ENCODE results near the gene PPARA. TPM values are rescaled to one million over a fixed set of nuclear protein-coding genes. Genes with fewer than 3 reads are reported as not detected.
A peak's percentile ranks its signal among the peaks of the same experiment; 100 is the strongest.

PPARA gene
- total and polyA plus RNA-seq, 4 donors, result 11.9 to 18.6 (median 12.5) TPM

GRCh38 chr22:46142548-46143490, 7.5 kb upstream of the PPARA start:
- Histone ChIP-seq H3K4me3 (ENCODE audit: low read depth, low read length) (no peak overlapping the region), H3K27me3 (ENCODE audit: control insufficient read depth, insufficient read depth, low read length) (no peaks in the 10 kb centered on the region), H3K9me3 (ENCODE audit: control insufficient read depth, insufficient read depth, low read length) (no peaks in the 10 kb centered on the region), H3K27ac (ENCODE audit: low read depth, low read length) (no peak overlapping the region), H3K4me1 (ENCODE audit: control insufficient read depth, insufficient read depth, low read length) (peaks cover 12% of the 10 kb centered on the region), H3K36me3 (ENCODE audit: control insufficient read depth, insufficient read depth, low read length) (no peaks in the 10 kb centered on the region)
- no peak for DNase-seq (ENCODE audit: low read depth in 4 of 6, low spot score in 6 of 6)
- 79% methylated on average over 10 of the region's 14 CpGs for WGBS (ENCODE audit: insufficient coverage)

GRCh38 chr22:46143491-46144147, 6.7 kb upstream of the PPARA start:
- Histone ChIP-seq H3K9me3 (ENCODE audit: control insufficient read depth, insufficient read depth, low read length) (no peaks in the 10 kb centered on the region), H3K4me3 (ENCODE audit: low read depth, low read length) (no peak overlapping the region), H3K36me3 (ENCODE audit: control insufficient read depth, insufficient read depth, low read length) (no peaks in the 10 kb centered on the region), H3K4me1 (ENCODE audit: control insufficient read depth, insufficient read depth, low read length) (peaks cover 12% of the 10 kb centered on the region), H3K27ac (ENCODE audit: low read depth, low read length) (no peak overlapping the region), H3K27me3 (ENCODE audit: control insufficient read depth, insufficient read depth, low read length) (no peaks in the 10 kb centered on the region)
- DNase-seq (ENCODE audit: low read depth in 4 of 6, low spot score in 6 of 6), result no peak
- WGBS (ENCODE audit: insufficient coverage), result 74% methylated on average over 6 of the region's 8 CpGs

GRCh38 chr22:46145361-46145851, 4.9 kb upstream of the PPARA start:
- no peak for DNase-seq (ENCODE audit: low read depth in 4 of 6, low spot score in 6 of 6)
- WGBS (ENCODE audit: insufficient coverage), result 81% methylated on average over 10 of the region's 14 CpGs
- Histone ChIP-seq H3K4me1 (ENCODE audit: control insufficient read depth, insufficient read depth, low read length) (peaks cover 18% of the 10 kb centered on the region), H3K27me3 (ENCODE audit: control insufficient read depth, insufficient read depth, low read length) (no peaks in the 10 kb centered on the region), H3K4me3 (ENCODE audit: low read depth, low read length) (no peak overlapping the region), H3K9me3 (ENCODE audit: control insufficient read depth, insufficient read depth, low read length) (no peaks in the 10 kb centered on the region), H3K27ac (ENCODE audit: low read depth, low read length) (no peak overlapping the region), H3K36me3 (ENCODE audit: control insufficient read depth, insufficient read depth, low read length) (no peaks in the 10 kb centered on the region)

GRCh38 chr22:46145896-46146295, 4.4 kb upstream of the PPARA start:
- Histone ChIP-seq H3K27ac (ENCODE audit: low read depth, low read length) (no peak overlapping the region), H3K4me3 (ENCODE audit: low read depth, low read length) (no peak overlapping the region), H3K27me3 (ENCODE audit: control insufficient read depth, insufficient read depth, low read length) (no peaks in the 10 kb centered on the region), H3K4me1 (ENCODE audit: control insufficient read depth, insufficient read depth, low read length) (peaks cover 18% of the 10 kb centered on the region), H3K9me3 (ENCODE audit: control insufficient read depth, insufficient read depth, low read length) (no peaks in the 10 kb centered on the region), H3K36me3 (ENCODE audit: control insufficient read depth, insufficient read depth, low read length) (no peaks in the 10 kb centered on the region)
- WGBS (ENCODE audit: insufficient coverage), result 92% methylated on average over 11 of the region's 11 CpGs
- DNase-seq (ENCODE audit: low read depth in 4 of 6, low spot score in 6 of 6), result no peak

- H3K4me3 ChIP-seq (ENCODE audit: low read depth, low read length), result no peak overlapping the region
- no peaks in the 10 kb centered on the region for H3K36me3 ChIP-seq (ENCODE audit: control insufficient read depth, insufficient read depth, low read length)
- H3K4me1 ChIP-seq (ENCODE audit: control insufficient read depth, insufficient read depth, low read length), result peaks cover 20% of the 10 kb centered on the region
- WGBS (ENCODE audit: insufficient coverage), result 90% methylated on average over 2 of the region's 4 CpGs
- H3K27ac ChIP-seq (ENCODE audit: low read depth, low read length), result no peak overlapping the region
- no peak for DNase-seq (ENCODE audit: low read depth in 4 of 6, low spot score in 6 of 6)
- H3K27me3 ChIP-seq (ENCODE audit: control insufficient read depth, insufficient read depth, low read length), result no peaks in the 10 kb centered on the region
- no peaks in the 10 kb centered on the region for H3K9me3 ChIP-seq (ENCODE audit: control insufficient read depth, insufficient read depth, low read length)
These were observed 4.0 kb upstream of the PPARA start for GRCh38 chr22:46146329-46146728.

GRCh38 chr22:46147061-46147460, 3.3 kb upstream of the PPARA start:
- H3K4me1 ChIP-seq (ENCODE audit: control insufficient read depth, insufficient read depth, low read length), result peaks cover 27% of the 10 kb centered on the region
- DNase-seq (ENCODE audit: low read depth in 4 of 6, low spot score in 6 of 6), result no peak
- H3K4me3 ChIP-seq (ENCODE audit: low read depth, low read length), result no peak overlapping the region
- 69% methylated on average over 7 of the region's 7 CpGs for WGBS (ENCODE audit: insufficient coverage)
- no peaks in the 10 kb centered on the region for H3K27me3 ChIP-seq (ENCODE audit: control insufficient read depth, insufficient read depth, low read length)
- H3K27ac ChIP-seq (ENCODE audit: low read depth, low read length), result no peak overlapping the region
- no peaks in the 10 kb centered on the region for H3K36me3 ChIP-seq (ENCODE audit: control insufficient read depth, insufficient read depth, low read length)
- no peaks in the 10 kb centered on the region for H3K9me3 ChIP-seq (ENCODE audit: control insufficient read depth, insufficient read depth, low read length)

GRCh38 chr22:46147471-46148267, 2.7 kb upstream of the PPARA start:
- DNase-seq (ENCODE audit: low read depth in 4 of 6, low spot score in 6 of 6), result no peak
- no peaks in the 10 kb centered on the region for H3K27me3 ChIP-seq (ENCODE audit: control insufficient read depth, insufficient read depth, low read length)
- H3K9me3 ChIP-seq (ENCODE audit: control insufficient read depth, insufficient read depth, low read length), result no peaks in the 10 kb centered on the region
- H3K27ac ChIP-seq (ENCODE audit: low read depth, low read length), result no peak overlapping the region
- H3K4me1 ChIP-seq (ENCODE audit: control insufficient read depth, insufficient read depth, low read length), result peaks cover 30% of the 10 kb centered on the region
- no peak overlapping the region for H3K4me3 ChIP-seq (ENCODE audit: low read depth, low read length)
- H3K36me3 ChIP-seq (ENCODE audit: control insufficient read depth, insufficient read depth, low read length), result peaks cover 1% of the 10 kb centered on the region
- 49% methylated on average over 19 of the region's 19 CpGs for WGBS (ENCODE audit: insufficient coverage)

GRCh38 chr22:46148336-46148735, 2.0 kb upstream of the PPARA start:
- peaks cover 7% of the 10 kb centered on the region for H3K36me3 ChIP-seq (ENCODE audit: control insufficient read depth, insufficient read depth, low read length)
- H3K4me1 ChIP-seq (ENCODE audit: control insufficient read depth, insufficient read depth, low read length), result peaks cover 29% of the 10 kb centered on the region
- H3K4me3 ChIP-seq (ENCODE audit: low read depth, low read length), result no peak overlapping the region
- 78% methylated on average over 4 of the region's 8 CpGs for WGBS (ENCODE audit: insufficient coverage)
- no peaks in the 10 kb centered on the region for H3K27me3 ChIP-seq (ENCODE audit: control insufficient read depth, insufficient read depth, low read length)
- DNase-seq (ENCODE audit: low read depth in 4 of 6, low spot score in 6 of 6), result no peak
- no peaks in the 10 kb centered on the region for H3K9me3 ChIP-seq (ENCODE audit: control insufficient read depth, insufficient read depth, low read length)
- no peak overlapping the region for H3K27ac ChIP-seq (ENCODE audit: low read depth, low read length)

GRCh38 chr22:46148816-46149511, 1.4 kb upstream of the PPARA start:
- H3K27me3 ChIP-seq (ENCODE audit: control insufficient read depth, insufficient read depth, low read length), result no peaks in the 10 kb centered on the region
- no peaks in the 10 kb centered on the region for H3K9me3 ChIP-seq (ENCODE audit: control insufficient read depth, insufficient read depth, low read length)
- peaks cover 11% of the 10 kb centered on the region for H3K36me3 ChIP-seq (ENCODE audit: control insufficient read depth, insufficient read depth, low read length)
- H3K4me3 ChIP-seq (ENCODE audit: low read depth, low read length), result peak overlapping the region; percentile 54
- peak overlapping the region; percentile 88 for H3K27ac ChIP-seq (ENCODE audit: low read depth, low read length)
- WGBS (ENCODE audit: insufficient coverage), result 21% methylated on average over 7 of the region's 12 CpGs
- no peak for DNase-seq (ENCODE audit: low read depth in 4 of 6, low spot score in 6 of 6)
- peaks cover 29% of the 10 kb centered on the region for H3K4me1 ChIP-seq (ENCODE audit: control insufficient read depth, insufficient read depth, low read length)

Measured in spinal cord (tissue), 10 donors.